ENCODE data around the gene MICAL2.
"Not testable (repeated sequence)": the region's sequence is repeated elsewhere in the genome, so short reads cannot be mapped to it uniquely, and the experiment has no call there.

Gene MICAL2

GRCh38 chr11:12137005-12137690 is 26.8 kb downstream of the MICAL2 start:
- DNase-seq: no peak

GRCh38 chr11:12137938-12138731 is 27.7 kb downstream of the MICAL2 start:
- DNase-seq: no peak

- DNase-seq: no peak
These were observed 28.9 kb downstream of the MICAL2 start for GRCh38 chr11:12139144-12139881.

- no peak for DNase-seq
These were observed 29.9 kb downstream of the MICAL2 start for GRCh38 chr11:12140186-12140793.

- DNase-seq: no peak
These were observed 30.9 kb downstream of the MICAL2 start for GRCh38 chr11:12141283-12141682.

- no peak for DNase-seq
These were observed 31.8 kb downstream of the MICAL2 start for GRCh38 chr11:12142176-12142575.

GRCh38 chr11:12142909-12143308 is 32.5 kb downstream of the MICAL2 start:
- no peak for DNase-seq

GRCh38 chr11:12143461-12144258 is 33.3 kb downstream of the MICAL2 start:
- DNase-seq: no peak

GRCh38 chr11:12144330-12145174 is 34.2 kb downstream of the MICAL2 start:
- no peak for DNase-seq

- not testable (repeated sequence) for DNase-seq
These were observed 36.3 kb downstream of the MICAL2 start for GRCh38 chr11:12146678-12147077.

- DNase-seq: no peak
These were observed 37.4 kb downstream of the MICAL2 start for GRCh38 chr11:12147827-12148226.

- no peak for DNase-seq
These were observed 38.1 kb downstream of the MICAL2 start for GRCh38 chr11:12148466-12148865.

- DNase-seq: no peak
These were observed 38.5 kb downstream of the MICAL2 start for GRCh38 chr11:12148882-12149281.

- no peak for DNase-seq
These were observed 39.4 kb downstream of the MICAL2 start for GRCh38 chr11:12149672-12150225.

GRCh38 chr11:12150831-12151382 is 40.5 kb downstream of the MICAL2 start:
- DNase-seq: no peak

- no peak for DNase-seq
These were observed 41.9 kb downstream of the MICAL2 start for GRCh38 chr11:12152321-12152720.

- no peak for DNase-seq
These were observed 44.7 kb downstream of the MICAL2 start for GRCh38 chr11:12154871-12155668.

GRCh38 chr11:12155696-12156095 is 45.3 kb downstream of the MICAL2 start:
- DNase-seq: no peak

- no peak for DNase-seq
These were observed 46.1 kb downstream of the MICAL2 start for GRCh38 chr11:12156301-12157140.
